H1 (cell line): ENCODE data around the gene ARHGEF12.

Experiments used
- MAFK ChIP-seq: IDR thresholded peaks from 2 replicates; pipeline ENCODE4 v1.6.1; 2012; ENCODE audit warnings: low read depth, mild to moderate bottlenecking, improper control_type of control experiment, low read length
- NRF1 ChIP-seq: IDR thresholded peaks from 2 replicates; pipeline ENCODE4 v1.6.1; 2011; ENCODE audit warnings: mild to moderate bottlenecking, low read depth, low read length, improper control_type of control experiment
- POLR2A ChIP-seq, 2 experiments: IDR thresholded peaks; 1 replicate in 1 of 2; 2 replicates in 1 of 2; pipeline ENCODE4 v1.6.1; 2011; ENCODE audit warnings: low read depth in 2 of 2, low read length in 2 of 2, mild to moderate bottlenecking in 2 of 2; ENCODE audit errors: control extremely low read depth in 1 of 2
- SIN3A ChIP-seq, 2 experiments: IDR thresholded peaks in 1 of 2; conservative IDR thresholded peaks in 1 of 2; 2 replicates each; pipeline ENCODE4 v1.6.1; 2011 to 2012; ENCODE audit warnings: low read length in 2 of 2, improper control_type of control experiment in 1 of 2, low read depth in 1 of 2, mild to moderate bottlenecking in 1 of 2
- SP1 ChIP-seq: IDR thresholded peaks from 2 replicates; pipeline ENCODE4 v1.6.1; 2011; ENCODE audit warnings: low read depth, low read length
- TAF1 ChIP-seq: IDR thresholded peaks from 2 replicates; pipeline ENCODE4 v1.6.1; 2011; ENCODE audit warnings: mild to moderate bottlenecking, low read depth, low read length
- ZNF274 ChIP-seq: IDR thresholded peaks from 2 replicates; pipeline ENCODE4 v1.7.0; 2012; ENCODE audit warnings: low read length, borderline replicate concordance; ENCODE audit errors: extremely low read depth
- TF ChIP-seq, protein P1 (sequence below), 3 experiments: IDR thresholded peaks; 1 replicate in 2 of 3; 2 replicates in 1 of 3; pipeline versions ENCODE4 v1.5.1 to v1.6.1; 2011; ENCODE audit warnings: low read length in 3 of 3, mild to moderate bottlenecking in 3 of 3, inconsistent platforms in 2 of 3, low read depth in 1 of 3, moderate library complexity in 1 of 3; ENCODE audit not compliant: insufficient read depth in 1 of 3; ENCODE audit errors: control extremely low read depth in 1 of 3
- TF ChIP-seq, protein P2 (sequence below): IDR thresholded peaks from 2 replicates; pipeline ENCODE4 v1.6.1; 2011; ENCODE audit warnings: low read depth, mild to moderate bottlenecking, low read length; ENCODE audit not compliant: insufficient read depth

DNA sequence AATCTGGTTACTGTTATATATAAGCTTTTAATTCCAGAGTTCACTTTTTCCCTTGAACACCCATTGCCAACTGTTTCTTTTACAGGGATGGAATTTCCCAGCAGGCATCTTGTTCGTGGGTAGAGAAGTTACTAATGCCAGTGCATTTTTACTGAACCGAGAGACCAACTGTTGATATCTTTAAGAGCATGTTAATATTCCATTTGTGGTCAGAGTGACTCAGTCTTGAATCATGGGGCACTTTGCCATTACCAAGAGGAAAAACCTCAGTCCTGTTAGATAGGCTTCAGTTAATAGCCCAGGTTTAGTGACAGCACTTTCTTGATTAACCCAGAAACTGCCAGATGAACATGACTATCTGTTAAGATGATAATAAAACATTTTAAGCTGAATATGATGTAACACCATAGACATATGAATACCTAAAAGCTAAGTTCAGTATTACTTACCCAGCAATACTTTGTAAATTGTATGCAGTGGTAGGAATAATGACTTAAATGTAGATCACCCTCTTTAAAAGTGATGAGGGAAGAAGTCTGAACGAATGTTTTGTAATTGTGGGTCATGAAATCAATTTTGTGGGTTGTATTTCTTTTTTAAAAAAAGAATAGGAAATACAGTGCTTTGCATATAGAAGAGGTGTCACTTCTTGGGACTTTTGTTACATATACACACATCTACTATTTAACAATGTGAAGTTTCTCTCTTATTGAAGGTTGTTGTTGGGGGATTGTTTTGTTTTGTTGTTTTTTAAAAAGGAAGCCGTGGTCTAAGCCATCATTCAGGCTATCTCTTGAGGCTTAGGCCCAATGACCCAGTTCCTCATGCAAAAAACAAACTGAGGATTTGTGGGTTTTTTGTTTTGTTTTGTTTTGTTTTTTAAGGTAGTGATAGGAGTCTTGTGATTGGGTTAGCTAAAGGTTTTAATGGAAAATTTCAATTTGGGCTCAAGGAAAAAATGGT is 96.1 kb downstream of the ARHGEF12 start:
- TF ChIP-seq, protein P1, sequence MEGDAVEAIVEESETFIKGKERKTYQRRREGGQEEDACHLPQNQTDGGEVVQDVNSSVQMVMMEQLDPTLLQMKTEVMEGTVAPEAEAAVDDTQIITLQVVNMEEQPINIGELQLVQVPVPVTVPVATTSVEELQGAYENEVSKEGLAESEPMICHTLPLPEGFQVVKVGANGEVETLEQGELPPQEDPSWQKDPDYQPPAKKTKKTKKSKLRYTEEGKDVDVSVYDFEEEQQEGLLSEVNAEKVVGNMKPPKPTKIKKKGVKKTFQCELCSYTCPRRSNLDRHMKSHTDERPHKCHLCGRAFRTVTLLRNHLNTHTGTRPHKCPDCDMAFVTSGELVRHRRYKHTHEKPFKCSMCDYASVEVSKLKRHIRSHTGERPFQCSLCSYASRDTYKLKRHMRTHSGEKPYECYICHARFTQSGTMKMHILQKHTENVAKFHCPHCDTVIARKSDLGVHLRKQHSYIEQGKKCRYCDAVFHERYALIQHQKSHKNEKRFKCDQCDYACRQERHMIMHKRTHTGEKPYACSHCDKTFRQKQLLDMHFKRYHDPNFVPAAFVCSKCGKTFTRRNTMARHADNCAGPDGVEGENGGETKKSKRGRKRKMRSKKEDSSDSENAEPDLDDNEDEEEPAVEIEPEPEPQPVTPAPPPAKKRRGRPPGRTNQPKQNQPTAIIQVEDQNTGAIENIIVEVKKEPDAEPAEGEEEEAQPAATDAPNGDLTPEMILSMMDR (IDR thresholded peaks at IDR 0.05; ENCODE audit: control extremely low read depth in 1 of 3, insufficient read depth in 1 of 3, low read depth in 1 of 3, low read length in 3 of 3): no peak
- no peak for TF ChIP-seq POLR2A (IDR thresholded peaks at IDR 0.05; ENCODE audit: control extremely low read depth in 1 of 2, low read depth in 2 of 2, low read length in 2 of 2)
- no peak for TF ChIP-seq NRF1
- TF ChIP-seq SP1: no peak
- no peak for TF ChIP-seq SIN3A (conservative IDR thresholded peaks at IDR 0.05 in 1 of 2, IDR thresholded peaks at IDR 0.05 in 1 of 2; ENCODE audit: low read depth in 1 of 2, low read length in 2 of 2)
- no peak for TF ChIP-seq MAFK
- TF ChIP-seq, protein P2, sequence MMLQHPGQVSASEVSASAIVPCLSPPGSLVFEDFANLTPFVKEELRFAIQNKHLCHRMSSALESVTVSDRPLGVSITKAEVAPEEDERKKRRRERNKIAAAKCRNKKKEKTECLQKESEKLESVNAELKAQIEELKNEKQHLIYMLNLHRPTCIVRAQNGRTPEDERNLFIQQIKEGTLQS: no peak
- no peak for TF ChIP-seq ZNF274
- no peak for TF ChIP-seq TAF1
